Large intestine (tissue), 3 donors: ENCODE results near the gene PLCL1. TPM values are rescaled to one million over a fixed set of nuclear protein-coding genes. Genes with fewer than 3 reads are reported as not detected.

ENCODE experiments used
- DNase-seq, 2 donors: peaks; one replicate each; pipeline versions ENCODE4 v3.0.0 to v3.0.0-alpha.2; 2013
- H3K27ac ChIP-seq: one replicate; pipeline ENCODE4 v1.5.1; 2013; ENCODE audit warnings: low read length
- H3K27me3 ChIP-seq: 2 replicates; pipeline ENCODE4 v1.6.1; 2013; ENCODE audit warnings: low read length; ENCODE audit not compliant: control insufficient read depth, insufficient read depth
- H3K36me3 ChIP-seq: 2 replicates; pipeline ENCODE4 v1.6.1; 2013; ENCODE audit warnings: low read length; ENCODE audit not compliant: control insufficient read depth, insufficient read depth
- H3K4me1 ChIP-seq: one replicate; pipeline ENCODE4 v1.6.1; 2013; ENCODE audit warnings: low read length; ENCODE audit not compliant: control insufficient read depth, insufficient read depth
- H3K4me3 ChIP-seq: one replicate; pipeline ENCODE4 v1.5.1; 2013; ENCODE audit warnings: low read length
- H3K9me3 ChIP-seq: one replicate; pipeline ENCODE4 v1.6.1; 2013; ENCODE audit warnings: mild to moderate bottlenecking, low read depth, low read length, moderate library complexity; ENCODE audit not compliant: control insufficient read depth
- WGBS: methylation state at CpG from one replicate; pipeline ENCODE4 v1.1.5; 2013; ENCODE audit warnings: low lambda C conversion rate; ENCODE audit not compliant: insufficient coverage; 5-methylcytosine and 5-hydroxymethylcytosine counted together
- polyA plus RNA-seq: library from polyadenylated mRNA; unstranded; fragments of 120-200 nt; gene quantifications from one replicate; pipeline ENCODE4 v1.2.1, GENCODE V29; 2013

The PLCL1 gene
- polyA plus RNA-seq, 1 donor = 3.3 TPM

GRCh38 chr2:197924483-197924882 lies 120.1 kb downstream of the PLCL1 start:
- DNase-seq = no peak
- Histone ChIP-seq H3K27ac (no peak overlapping the region), H3K4me3 (no peak overlapping the region), H3K4me1 (no peaks in the 10 kb centered on the region), H3K27me3 (no peaks in the 10 kb centered on the region), H3K36me3 (no peaks in the 10 kb centered on the region), H3K9me3 (no peaks in the 10 kb centered on the region)
- WGBS = 100% methylated on average over 1 of the region's 5 CpGs

GRCh38 chr2:197925204-197925603 lies 120.8 kb downstream of the PLCL1 start:
- Histone ChIP-seq H3K4me3 (no peak overlapping the region), H3K4me1 (no peaks in the 10 kb centered on the region), H3K27ac (no peak overlapping the region), H3K36me3 (no peaks in the 10 kb centered on the region), H3K9me3 (no peaks in the 10 kb centered on the region), H3K27me3 (no peaks in the 10 kb centered on the region)
- DNase-seq = no peak

GRCh38 chr2:197925976-197926375 lies 121.6 kb downstream of the PLCL1 start:
- Histone ChIP-seq H3K4me1 (no peaks in the 10 kb centered on the region), H3K36me3 (no peaks in the 10 kb centered on the region), H3K9me3 (no peaks in the 10 kb centered on the region), H3K27me3 (no peaks in the 10 kb centered on the region), H3K4me3 (no peak overlapping the region), H3K27ac (no peak overlapping the region)
- DNase-seq = no peak

GRCh38 chr2:197926673-197927072 lies 122.3 kb downstream of the PLCL1 start:
- Histone ChIP-seq H3K27ac (no peak overlapping the region), H3K27me3 (no peaks in the 10 kb centered on the region), H3K9me3 (no peaks in the 10 kb centered on the region), H3K4me1 (no peaks in the 10 kb centered on the region), H3K4me3 (no peak overlapping the region), H3K36me3 (no peaks in the 10 kb centered on the region)
- WGBS = 80% methylated on average over 1 of the region's 4 CpGs
- DNase-seq = no peak

GRCh38 chr2:197927994-197928393 lies 123.6 kb downstream of the PLCL1 start:
- no peaks in the 10 kb centered on the region for H3K27me3 ChIP-seq
- DNase-seq = no peak
- no peak overlapping the region for H3K27ac ChIP-seq
- no peaks in the 10 kb centered on the region for H3K36me3 ChIP-seq
- H3K4me1 ChIP-seq = no peaks in the 10 kb centered on the region
- H3K4me3 ChIP-seq = no peak overlapping the region
- no peaks in the 10 kb centered on the region for H3K9me3 ChIP-seq

GRCh38 chr2:197929008-197929885 lies 124.9 kb downstream of the PLCL1 start:
- WGBS = 76% methylated on average over 4 of the region's 5 CpGs
- H3K36me3 ChIP-seq = no peaks in the 10 kb centered on the region
- no peaks in the 10 kb centered on the region for H3K4me1 ChIP-seq
- H3K27me3 ChIP-seq = no peaks in the 10 kb centered on the region
- H3K4me3 ChIP-seq = no peak overlapping the region
- H3K9me3 ChIP-seq = no peaks in the 10 kb centered on the region
- DNase-seq = no peak
- H3K27ac ChIP-seq = no peak overlapping the region

- Histone ChIP-seq H3K36me3 (no peaks in the 10 kb centered on the region), H3K27ac (no peak overlapping the region), H3K27me3 (no peaks in the 10 kb centered on the region), H3K9me3 (no peaks in the 10 kb centered on the region), H3K4me1 (no peaks in the 10 kb centered on the region), H3K4me3 (no peak overlapping the region)
- DNase-seq = no peak
Observed at GRCh38 chr2:197929886-197930227, 125.5 kb downstream of the PLCL1 start.

GRCh38 chr2:197930570-197931278 lies 126.3 kb downstream of the PLCL1 start:
- no peak for DNase-seq
- Histone ChIP-seq H3K4me1 (no peaks in the 10 kb centered on the region), H3K4me3 (no peak overlapping the region), H3K27ac (no peak overlapping the region), H3K36me3 (no peaks in the 10 kb centered on the region), H3K27me3 (no peaks in the 10 kb centered on the region), H3K9me3 (no peaks in the 10 kb centered on the region)
- WGBS = 90% methylated on average over 2 of the region's 4 CpGs

GRCh38 chr2:197931661-197932312 lies 127.4 kb downstream of the PLCL1 start:
- WGBS = no CpG with 5 or more reads among the region's 1 CpG
- H3K4me1 ChIP-seq = no peaks in the 10 kb centered on the region
- DNase-seq = no peak
- no peaks in the 10 kb centered on the region for H3K9me3 ChIP-seq
- H3K27ac ChIP-seq = no peak overlapping the region
- H3K4me3 ChIP-seq = no peak overlapping the region
- H3K27me3 ChIP-seq = no peaks in the 10 kb centered on the region
- no peaks in the 10 kb centered on the region for H3K36me3 ChIP-seq

- no peak for DNase-seq
- H3K27me3 ChIP-seq = no peaks in the 10 kb centered on the region
- H3K27ac ChIP-seq = no peak overlapping the region
- H3K36me3 ChIP-seq = no peaks in the 10 kb centered on the region
- H3K4me1 ChIP-seq = no peaks in the 10 kb centered on the region
- H3K4me3 ChIP-seq = no peak overlapping the region
- WGBS = 85% methylated on average over 2 of the region's 5 CpGs
- H3K9me3 ChIP-seq = no peaks in the 10 kb centered on the region
Observed at GRCh38 chr2:197932374-197932773, 128.0 kb downstream of the PLCL1 start.
